Endothelial cell of umbilical vein (primary cell): Measurements from ENCODE around the gene BCR. TPM values are rescaled to one million over a fixed set of nuclear protein-coding genes. Genes with fewer than 3 reads are reported as not detected.

Experiments used
- BruUV-seq: library from RNA; stranded (reverse); fragments of 400-500 nt; replicated peaks from 2 replicates; lab custom pipeline; 2021; lab: Mats Ljungman, UMichigan
- CTCF ChIA-PET: fragments of 300-600, 350-600 bp; sonication (Branson Sonifier 250); formaldehyde crosslinking; loops from one replicate; lab custom pipeline; 2021; ENCODE audit warnings: antibody characterized with exemption, inconsistent platforms; lab: Charles Lee
- POLR2A ChIA-PET: fragments of 300-600, 350-600 bp; sonication (Branson Sonifier 250); formaldehyde crosslinking; loops from one replicate; lab custom pipeline; 2021; ENCODE audit warnings: antibody characterized with exemption, inconsistent platforms; lab: Charles Lee
- DNase-seq: peaks from one replicate; pipeline ENCODE4 v3.0.0-alpha.2; 2011; ENCODE audit warnings: low read depth, low spot score
- FAIRE-seq: peaks from 2 replicates; lab custom pipeline; 2011; peaks lifted over from hg19 to GRCh38; lab: Jason Lieb, UNC
- H2AFZ ChIP-seq: 2 replicates; pipeline ENCODE4 v1.6.0; 2012; ENCODE audit warnings: low read depth, low read length, control low read depth, inconsistent platforms
- H3K27ac ChIP-seq: 2 replicates; pipeline ENCODE4 v1.5.1; 2011; ENCODE audit warnings: low read depth, mild to moderate bottlenecking, control low read depth, low read length, moderate library complexity; ENCODE audit not compliant: insufficient read depth
- H3K27me3 ChIP-seq, 2 experiments: 2 replicates each; pipeline versions ENCODE4 v1.6.0 to v1.6.1; 2011; ENCODE audit warnings: low read length in 2 of 2, mixed read lengths in 1 of 2; ENCODE audit not compliant: control insufficient read depth in 2 of 2, insufficient read depth in 2 of 2
- H3K36me3 ChIP-seq, 2 experiments: 2 replicates in 1 of 2; 3 replicates in 1 of 2; pipeline ENCODE4 v1.5.1; 2011; ENCODE audit warnings: low read length in 2 of 2, mild to moderate bottlenecking in 1 of 2, moderate library complexity in 1 of 2; ENCODE audit not compliant: control insufficient read depth in 2 of 2, insufficient read depth in 2 of 2; ENCODE audit errors: extremely low read depth in 1 of 2
- H3K4me1 ChIP-seq: 3 replicates; pipeline ENCODE4 v1.5.1; 2011; ENCODE audit warnings: mild to moderate bottlenecking, low read length; ENCODE audit not compliant: control insufficient read depth, insufficient read depth; ENCODE audit errors: extremely low read depth
- H3K4me2 ChIP-seq: 2 replicates; pipeline ENCODE4 v1.6.1; 2011; ENCODE audit warnings: low read length, control low read depth, mixed read lengths; ENCODE audit not compliant: insufficient read depth
- H3K4me3 ChIP-seq, 3 experiments: fragments of 200-600 bp in 1 of 3; sonication (generic), shearing (Covaris generic) in 1 of 3; replicated peaks in 1 of 3; 2 replicates each; pipeline ENCODE4 v1.5.1; 2011 to 2016; ENCODE audit warnings: control low read depth in 3 of 3, low read length in 3 of 3, mild to moderate bottlenecking in 2 of 3, inconsistent platforms in 1 of 3, low read depth in 1 of 3, moderate library complexity in 1 of 3; ENCODE audit not compliant: insufficient read depth in 1 of 3
- H3K79me2 ChIP-seq: 2 replicates; pipeline ENCODE4 v1.6.0; 2012; ENCODE audit warnings: low read length, inconsistent platforms; ENCODE audit not compliant: control insufficient read depth, insufficient read depth
- H3K9ac ChIP-seq: replicated peaks from 2 replicates; pipeline ENCODE3; 2011; ENCODE audit warnings: low read length, control low read depth; ENCODE audit not compliant: insufficient read depth; ENCODE audit errors: extremely low read depth
- H3K9me1 ChIP-seq: replicated peaks from 3 replicates; pipeline ENCODE4 v1.6.0; 2011; ENCODE audit warnings: mild to moderate bottlenecking, low read length; ENCODE audit not compliant: control insufficient read depth, insufficient read depth; ENCODE audit errors: extremely low read depth
- H3K9me3 ChIP-seq: replicated peaks from 2 replicates; pipeline ENCODE4 v1.5.1; 2012; ENCODE audit warnings: low read length, inconsistent platforms; ENCODE audit not compliant: control insufficient read depth, insufficient read depth
- H4K20me1 ChIP-seq: replicated peaks from 2 replicates; pipeline ENCODE3; 2011; ENCODE audit warnings: mild to moderate bottlenecking, low read length; ENCODE audit not compliant: control insufficient read depth, insufficient read depth; ENCODE audit errors: extremely low read depth
- CTCF ChIP-seq, 2 donors: IDR thresholded peaks; 1 replicate in 1 of 2; 2 replicates in 1 of 2; pipeline ENCODE4 v1.5.1; 2011; ENCODE audit warnings: low read length in 2 of 2, mild to moderate bottlenecking in 2 of 2, moderate library complexity in 2 of 2, control low read depth in 1 of 2, inconsistent platforms in 1 of 2, low read depth in 1 of 2; ENCODE audit not compliant: insufficient read depth in 1 of 2; ENCODE audit errors: extremely low read depth in 1 of 2
- EZH2 ChIP-seq: IDR thresholded peaks from 2 replicates; pipeline ENCODE4 v1.6.1; 2012; ENCODE audit warnings: borderline replicate concordance, low read depth, mild to moderate bottlenecking, moderate library complexity, low read length, inconsistent platforms; ENCODE audit not compliant: severe bottlenecking
- FOS ChIP-seq: IDR thresholded peaks from 2 replicates; pipeline ENCODE4 v1.6.1; 2011; ENCODE audit warnings: mild to moderate bottlenecking, low read length, moderate library complexity, borderline replicate concordance; ENCODE audit not compliant: insufficient read depth
- GATA2 ChIP-seq: IDR thresholded peaks from 2 replicates; pipeline ENCODE4 v1.7.0; 2011; ENCODE audit warnings: low read depth, mild to moderate bottlenecking, moderate library complexity, mixed read lengths, low read length; ENCODE audit not compliant: insufficient read length, insufficient read depth
- JUN ChIP-seq: IDR thresholded peaks from 2 replicates; pipeline ENCODE4 v1.6.1; 2011; ENCODE audit warnings: borderline replicate concordance, low read depth; ENCODE audit not compliant: insufficient read length, insufficient read depth
- POLR2AphosphoS5 ChIP-seq: IDR thresholded peaks from 2 replicates; pipeline ENCODE4 v1.6.1; 2012; ENCODE audit warnings: low read depth, mild to moderate bottlenecking, control low read depth, low read length, moderate library complexity; ENCODE audit not compliant: insufficient read depth
- dilution Hi-C: fragments of 300-500 bp; cut with MboI; formaldehyde crosslinking; loops from one replicate; pipeline ENCODE4 v1.15.0; 2019; ENCODE audit warnings: low sequenced_read_pairs; ENCODE audit not compliant: extremely low pct_ligation_motif_present
- intact Hi-C: fragments of 100-400 bp; cut with micrococcal nuclease; formaldehyde crosslinking; loops from one replicate; pipeline ENCODE4 v1.10.0; 2022
- polyA plus RNA-seq, 4 experiments: library from polyadenylated mRNA; depleted of rRNA in 3 of 4; stranded (reverse) in 3 of 4; unstranded in 1 of 4; fragments of >200 nt; gene quantifications; 2 replicates each; pipeline versions ENCODE4 v1.2.1 to v1.2.3, GENCODE V29; 2011 to 2012; ENCODE audit warnings: missing spikeins in 1 of 4
- total RNA-seq: library from RNA; stranded (reverse); gene quantifications from 2 replicates; pipeline ENCODE4 v1.2.3, GENCODE V29; 2021
- TF ChIP-seq, protein P1 (sequence below): IDR thresholded peaks from 2 replicates; pipeline ENCODE4 v1.6.1; 2011; ENCODE audit not compliant: insufficient read depth, insufficient read length

Gene BCR
- total and polyA plus RNA-seq, 2 donors (not counting 3 experiments of a cell fraction or from before 2014, with no cell fraction given): 129 to 141 TPM

DNA sequence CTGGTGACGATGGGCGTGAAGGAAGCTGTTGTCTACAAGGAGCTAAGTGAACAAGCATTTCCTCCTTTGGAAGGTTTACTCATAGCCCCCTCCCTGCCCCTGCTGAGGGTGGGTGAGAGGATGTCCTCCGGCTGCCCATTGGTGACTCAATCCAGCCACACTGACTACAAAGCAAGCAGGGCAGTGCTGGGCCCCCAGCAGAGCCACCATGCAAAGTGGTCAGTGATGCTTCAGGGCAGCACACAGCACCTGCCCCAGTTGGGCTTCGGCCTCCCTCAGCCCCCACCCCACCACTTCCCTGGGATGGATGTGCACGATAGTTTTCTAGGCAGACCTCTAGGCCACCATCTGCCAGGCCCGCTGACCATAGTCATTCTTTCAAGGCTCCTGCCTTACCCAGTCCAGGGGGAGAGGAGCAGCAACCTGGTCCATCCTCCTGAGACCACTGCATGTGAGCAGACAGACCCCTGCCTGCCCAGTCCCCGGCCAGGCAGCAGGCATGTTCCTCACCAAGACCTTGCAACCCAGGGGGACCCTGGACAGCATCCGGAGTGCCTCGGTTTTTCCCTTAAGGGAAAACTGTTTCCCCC is 125.1 kb downstream of the BCR start:
- FAIRE-seq (peak; percentile 98), DNase-seq (peak; percentile 93)
- Histone ChIP-seq H3K27me3 (no peaks in the 10 kb centered on the region), H3K27ac (peak overlapping the region; percentile 96), H3K9me1 (no peaks in the 10 kb centered on the region), H3K79me2 (peaks cover 4% of the 10 kb centered on the region), H3K4me2 (peak overlapping the region; percentile 74), H3K4me3 (no peak overlapping the region), H3K36me3 (peaks cover 0 to 10% of the 10 kb centered on the region in 2 experiments), H3K4me1 (peaks cover 68% of the 10 kb centered on the region), H4K20me1 (no peaks in the 10 kb centered on the region), H2AFZ (no peak overlapping the region), H3K9ac (peak overlapping the region; percentile 79), H3K9me3 (no peaks in the 10 kb centered on the region)
- BruUV-seq: TSS peak; percentile 14
- intact Hi-C loops (loop anchor here (1.0 to 5.0 kb wide), 3 partner anchors 23 to 217 kb away; no protein-coding TSS in a partner anchor), dilution Hi-C loops (no loop called here)
- ChIA-PET POLR2A (interaction anchor here (0.7 kb wide), 1 partner anchor 24 kb away, joined by 3 read pairs; no protein-coding TSS in a partner anchor), CTCF (interaction anchor here (1.3 to 2.9 kb wide), 8 partner anchors 15 to 286 kb away, joined by 3 to 24 read pairs (median 7); partner anchors contain the start of gene BCR)
- TF ChIP-seq CTCF (IDR thresholded peaks at IDR 0.05; ENCODE audit: extremely low read depth in 1 of 2, insufficient read depth in 1 of 2, low read depth in 1 of 2, low read length in 2 of 2) (no peak), EZH2 (no peak), POLR2AphosphoS5 (peak; percentile 66), FOS (peak; percentile 85), GATA2 (no peak), JUN (peak; percentile 55)
- TF ChIP-seq, protein P1, sequence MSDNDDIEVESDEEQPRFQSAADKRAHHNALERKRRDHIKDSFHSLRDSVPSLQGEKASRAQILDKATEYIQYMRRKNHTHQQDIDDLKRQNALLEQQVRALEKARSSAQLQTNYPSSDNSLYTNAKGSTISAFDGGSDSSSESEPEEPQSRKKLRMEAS: no peak
